Measurements from ENCODE around the gene SAAL1.

- TF ChIP-seq CTCF (IDR thresholded peaks at IDR 0.05 in 4 of 5, conservative IDR thresholded peaks at IDR 0.05 in 1 of 5): no peak
- TF ChIP-seq POLR2A (IDR thresholded peaks at IDR 0.05): no peak
Observed at GRCh38 chr11:18036456-18036855, 69.4 kb downstream of the SAAL1 start.

All from gastrocnemius medialis (tissue), 4 donors.